WTC11 (cell line): ENCODE results near the gene B4GALT6. TPM values are rescaled to one million over a fixed set of nuclear protein-coding genes. Genes with fewer than 3 reads are reported as not detected.

ENCODE experiments used
- ATAC-seq: fragments of 200-7000 bp; cut with Tn5 transposase; 2 replicates; pipeline ENCODE4 v1.10.0; 2021; ENCODE audit warnings: mild to moderate bottlenecking, moderate library complexity
- CTCF ChIA-PET: fragments of 300-600 bp; sonication (Branson Sonifier 250); formaldehyde crosslinking; loops from one replicate; lab custom pipeline; 2021; ENCODE audit warnings: antibody characterized with exemption; lab: Charles Lee
- POLR2A ChIA-PET: fragments of 350-600 bp; sonication (Branson Sonifier 250); formaldehyde crosslinking; loops from one replicate; lab custom pipeline; 2021; ENCODE audit warnings: antibody characterized with exemption; lab: Charles Lee
- DNase-seq: peaks from one replicate; pipeline ENCODE4 v3.0.0; 2021; ENCODE audit warnings: low spot score
- H3K27ac Mint-ChIP-seq: 2 replicates; pipeline ENCODE4 v1.8.0; 2021; ENCODE audit warnings: mixed read lengths
- H3K27me3 Mint-ChIP-seq: 2 replicates; pipeline ENCODE4 v1.8.0; 2021; ENCODE audit warnings: low read depth, mild to moderate bottlenecking, moderate library complexity, mixed read lengths
- H3K36me3 Mint-ChIP-seq: 2 replicates; pipeline ENCODE4 v1.8.0; 2021; ENCODE audit warnings: mixed read lengths
- H3K4me1 Mint-ChIP-seq: 2 replicates; pipeline ENCODE4 v1.8.0; 2022; ENCODE audit warnings: mixed read lengths
- H3K4me3 Mint-ChIP-seq: 2 replicates; pipeline ENCODE4 v1.8.0; 2021; ENCODE audit warnings: mild to moderate bottlenecking, moderate library complexity, mixed read lengths
- H3K9me3 Mint-ChIP-seq: 2 replicates; pipeline ENCODE4 v1.8.0; 2021; ENCODE audit warnings: mixed read lengths
- CDX4 ChIP-seq: fragments of 250-450 bp; sonication (Bioruptor Pico); IDR thresholded peaks from 2 replicates; pipeline ENCODE4 v1.9.0; 2021; ENCODE audit warnings: moderate library complexity, mild to moderate bottlenecking, inconsistent platforms, borderline replicate concordance
- GRHL2 ChIP-seq: fragments of 250-450 bp; sonication (Bioruptor Pico); IDR thresholded peaks from 2 replicates; pipeline ENCODE4 v1.8.0; 2022; ENCODE audit warnings: mild to moderate bottlenecking, moderate library complexity; ENCODE audit not compliant: insufficient replicate concordance, severe bottlenecking
- MXD4 ChIP-seq: fragments of 250-450 bp; sonication (Bioruptor Pico); IDR thresholded peaks from 2 replicates; pipeline ENCODE4 v1.8.0; 2021; ENCODE audit warnings: mild to moderate bottlenecking, moderate library complexity, borderline replicate concordance
- MYBL2 ChIP-seq: sonication (generic); formaldehyde crosslinking; IDR thresholded peaks from 2 replicates; pipeline ENCODE4 v1.8.1; 2023; ENCODE audit warnings: mild to moderate bottlenecking, moderate library complexity, missing genetic modification reagents
- NFATC4 ChIP-seq: fragments of 250-450 bp; sonication (Bioruptor Pico); IDR thresholded peaks from 2 replicates; pipeline ENCODE4 v1.9.0; 2021; ENCODE audit warnings: mild to moderate bottlenecking
- OVOL2 ChIP-seq: fragments of 250-450 bp; sonication (Bioruptor Pico); IDR thresholded peaks from 2 replicates; pipeline ENCODE4 v1.9.0; 2021; ENCODE audit warnings: mild to moderate bottlenecking, borderline replicate concordance
- RELA ChIP-seq: sonication (generic); formaldehyde crosslinking; IDR thresholded peaks from 2 replicates; pipeline ENCODE4 v1.8.1; 2022; ENCODE audit warnings: missing genetic modification reagents, mild to moderate bottlenecking, borderline replicate concordance
- ZBTB21 ChIP-seq: sonication (generic); formaldehyde crosslinking; IDR thresholded peaks from 2 replicates; pipeline ENCODE4 v1.8.1; 2023; ENCODE audit warnings: mild to moderate bottlenecking, missing genetic modification reagents, borderline replicate concordance
- ZMAT4 ChIP-seq: fragments of 250-450 bp; sonication (Bioruptor Pico); IDR thresholded peaks from 2 replicates; pipeline ENCODE4 v1.9.0; 2021; ENCODE audit warnings: mild to moderate bottlenecking
- ZNF219 ChIP-seq: sonication (generic); formaldehyde crosslinking; IDR thresholded peaks from 2 replicates; pipeline ENCODE4 v1.8.0; 2023; ENCODE audit warnings: missing genetic modification reagents, mild to moderate bottlenecking, borderline replicate concordance
- ZNF317 ChIP-seq: sonication (generic); formaldehyde crosslinking; IDR thresholded peaks from 2 replicates; pipeline ENCODE4 v1.8.1; 2023; ENCODE audit warnings: low read depth, mild to moderate bottlenecking, moderate library complexity, missing genetic modification reagents, borderline replicate concordance
- ZNF416 ChIP-seq: fragments of 250-450 bp; sonication (Bioruptor Pico); IDR thresholded peaks from 2 replicates; pipeline ENCODE4 v1.9.0; 2021; ENCODE audit warnings: mild to moderate bottlenecking, inconsistent platforms
- ZSCAN18 ChIP-seq: fragments of 250-450 bp; sonication (Bioruptor Pico); IDR thresholded peaks from 2 replicates; pipeline ENCODE4 v2.1.2; 2022; ENCODE audit warnings: mild to moderate bottlenecking, moderate library complexity
- total RNA-seq: library from RNA; stranded (reverse); gene quantifications from 3 replicates; pipeline ENCODE4 v1.2.3, GENCODE V29; 2021
- TF ChIP-seq, protein P1 (sequence below): sonication (generic); formaldehyde crosslinking; conservative IDR thresholded peaks from 2 replicates; pipeline ENCODE4 v1.8.1; 2023; ENCODE audit warnings: mild to moderate bottlenecking, low read depth, missing genetic modification reagents, moderate library complexity
- TF ChIP-seq, protein P2 (sequence below): sonication (generic); formaldehyde crosslinking; IDR thresholded peaks from 2 replicates; pipeline ENCODE4 v1.8.1; 2023; ENCODE audit warnings: mild to moderate bottlenecking, missing genetic modification reagents, moderate library complexity

The B4GALT6 gene
- total RNA-seq, 1 experiment from 2014 or later: 50.6 TPM

- POLR2A ChIA-PET: no interaction called here
- Mint-ChIP-seq H3K36me3 (peaks cover 12% of the 10 kb centered on the region), H3K27me3 (no peaks in the 10 kb centered on the region; the same call in 1 of the 2 replicates), H3K4me3 (no peak overlapping the region), H3K27ac (no peak overlapping the region), H3K4me1 (peaks cover 34% of the 10 kb centered on the region), H3K9me3 (peaks cover 12% of the 10 kb centered on the region)
- no peak for ATAC-seq
- no peak for TF ChIP-seq GRHL2
- TF ChIP-seq ZNF219 (CRISPR knock-in tag): no peak
- no peak for TF ChIP-seq ZNF416 (CRISPR knock-in tag)
- TF ChIP-seq ZNF317 (CRISPR knock-in tag): no peak
- TF ChIP-seq RELA (CRISPR knock-in tag): no peak
- no peak for TF ChIP-seq ZSCAN18 (CRISPR knock-in tag)
- no peak for TF ChIP-seq MYBL2 (CRISPR knock-in tag)
- no peak for TF ChIP-seq NFATC4 (CRISPR knock-in tag)
- TF ChIP-seq, protein P1, sequence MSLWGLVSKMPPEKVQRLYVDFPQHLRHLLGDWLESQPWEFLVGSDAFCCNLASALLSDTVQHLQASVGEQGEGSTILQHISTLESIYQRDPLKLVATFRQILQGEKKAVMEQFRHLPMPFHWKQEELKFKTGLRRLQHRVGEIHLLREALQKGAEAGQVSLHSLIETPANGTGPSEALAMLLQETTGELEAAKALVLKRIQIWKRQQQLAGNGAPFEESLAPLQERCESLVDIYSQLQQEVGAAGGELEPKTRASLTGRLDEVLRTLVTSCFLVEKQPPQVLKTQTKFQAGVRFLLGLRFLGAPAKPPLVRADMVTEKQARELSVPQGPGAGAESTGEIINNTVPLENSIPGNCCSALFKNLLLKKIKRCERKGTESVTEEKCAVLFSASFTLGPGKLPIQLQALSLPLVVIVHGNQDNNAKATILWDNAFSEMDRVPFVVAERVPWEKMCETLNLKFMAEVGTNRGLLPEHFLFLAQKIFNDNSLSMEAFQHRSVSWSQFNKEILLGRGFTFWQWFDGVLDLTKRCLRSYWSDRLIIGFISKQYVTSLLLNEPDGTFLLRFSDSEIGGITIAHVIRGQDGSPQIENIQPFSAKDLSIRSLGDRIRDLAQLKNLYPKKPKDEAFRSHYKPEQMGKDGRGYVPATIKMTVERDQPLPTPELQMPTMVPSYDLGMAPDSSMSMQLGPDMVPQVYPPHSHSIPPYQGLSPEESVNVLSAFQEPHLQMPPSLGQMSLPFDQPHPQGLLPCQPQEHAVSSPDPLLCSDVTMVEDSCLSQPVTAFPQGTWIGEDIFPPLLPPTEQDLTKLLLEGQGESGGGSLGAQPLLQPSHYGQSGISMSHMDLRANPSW (CRISPR knock-in tag): no peak
- TF ChIP-seq ZBTB21 (CRISPR knock-in tag): no peak
- no peak for TF ChIP-seq CDX4 (CRISPR knock-in tag)
- TF ChIP-seq ZMAT4 (CRISPR knock-in tag): no peak
- TF ChIP-seq OVOL2 (CRISPR knock-in tag): no peak
- CTCF ChIA-PET: no interaction called here
- no peak for DNase-seq
Observed at GRCh38 chr18:31700990-31701389, 16.6 kb upstream of the B4GALT6 start.

- Mint-ChIP-seq H3K9me3 (peaks cover 12% of the 10 kb centered on the region), H3K27ac (no peak overlapping the region), H3K4me3 (no peak overlapping the region), H3K36me3 (peaks cover 12% of the 10 kb centered on the region), H3K27me3 (no peaks in the 10 kb centered on the region; the same call in 1 of the 2 replicates), H3K4me1 (peaks cover 28% of the 10 kb centered on the region)
- ChIA-PET POLR2A (no interaction called here), CTCF (no interaction called here)
- DNase-seq (no peak), ATAC-seq (no peak)
- TF ChIP-seq, protein P2, sequence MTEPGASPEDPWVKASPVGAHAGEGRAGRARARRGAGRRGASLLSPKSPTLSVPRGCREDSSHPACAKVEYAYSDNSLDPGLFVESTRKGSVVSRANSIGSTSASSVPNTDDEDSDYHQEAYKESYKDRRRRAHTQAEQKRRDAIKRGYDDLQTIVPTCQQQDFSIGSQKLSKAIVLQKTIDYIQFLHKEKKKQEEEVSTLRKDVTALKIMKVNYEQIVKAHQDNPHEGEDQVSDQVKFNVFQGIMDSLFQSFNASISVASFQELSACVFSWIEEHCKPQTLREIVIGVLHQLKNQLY (CRISPR knock-in tag): no peak
- TF ChIP-seq MXD4 (CRISPR knock-in tag) (peak; percentile 54; the same call in 1 of the 2 replicates), ZSCAN18 (CRISPR knock-in tag) (peak; percentile 67; the same call in 1 of the 2 replicates)
Observed at GRCh38 chr18:31697351-31698298, 13.2 kb upstream of the B4GALT6 start.
